ENCODE measurements around the gene EMP3. TPM values are rescaled to one million over a fixed set of nuclear protein-coding genes. Genes with fewer than 3 reads are reported as not detected.

Gene EMP3
- total RNA-seq, 1 experiment from 2014 or later = 92.9 TPM

DNA sequence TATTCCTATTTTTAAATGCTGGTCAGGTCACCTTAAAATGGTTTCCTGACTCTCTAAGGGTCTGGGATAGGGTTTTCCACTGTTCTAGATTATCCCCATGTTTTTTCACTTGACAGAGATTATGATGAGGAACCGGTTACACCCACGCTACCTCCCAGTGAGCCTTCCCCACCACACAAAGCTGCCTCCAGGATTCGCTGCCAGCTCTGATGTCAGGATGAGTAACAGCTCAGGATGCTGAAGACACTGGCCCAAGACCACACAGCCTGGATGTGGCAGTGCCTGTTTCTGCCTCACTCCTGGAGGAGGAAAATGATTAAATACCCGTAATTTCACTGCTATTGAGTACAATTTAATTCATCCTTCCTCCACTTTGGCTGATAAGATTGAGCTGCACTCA, 32.6 kb upstream of the EMP3 start:
- Histone ChIP-seq H3K27me3 (ENCODE audit: insufficient read depth, low read length) (no peaks in the 10 kb centered on the region), H3K9me2 (ENCODE audit: insufficient read depth) (no peaks in the 10 kb centered on the region), H3K4me1 (ENCODE audit: control insufficient read depth in 1 of 2, insufficient read depth in 2 of 2, low read length in 2 of 2) (peaks cover 2 to 39% of the 10 kb centered on the region in 2 experiments; a peak in 3 of 4 replicates), H4K20me1 (ENCODE audit: insufficient read depth) (no peaks in the 10 kb centered on the region), H3K27ac (ENCODE audit: low read depth, low read length) (no peak overlapping the region), H3K9ac (ENCODE audit: low read length) (no peak overlapping the region), H3K4me2 (ENCODE audit: low read length) (peak overlapping the region; percentile 27), H2AFZ (ENCODE audit: low read depth, low read length, poor library complexity, severe bottlenecking) (no peak overlapping the region), H3K79me2 (ENCODE audit: insufficient read depth, low read length) (no peaks in the 10 kb centered on the region), H3K36me3 (ENCODE audit: control insufficient read depth in 1 of 2, insufficient read depth in 2 of 2, low read length in 2 of 2) (no peaks in the 10 kb centered on the region), H3K9me3 (ENCODE audit: control insufficient read depth in 1 of 2, insufficient read depth in 1 of 2, low read depth in 1 of 2, low read length in 2 of 2) (no peaks in the 10 kb centered on the region), H3K4me3 (replicated peaks in 1 of 2; ENCODE audit: low read depth in 1 of 2, low read length in 2 of 2) (no peak overlapping the region)
- ATAC-seq = peak; percentile 53
- no TSS peak for BruUV-seq (replicated peaks)
- RAD21 ChIA-PET (ENCODE audit: low non-redundant PET in 1 of 2, low total read pairs in 2 of 2, uncharacterized antibody in 2 of 2, unreplicated experiment in 2 of 2) = no interaction called here
- CTCF ChIA-PET = interaction anchor here (0.7 to 1.5 kb wide), 4 partner anchors 17 to 26 kb away, joined by 3 to 6 read pairs (median 4); no protein-coding TSS in a partner anchor
- POLR2A ChIA-PET = interaction anchor here (0.8 to 1.8 kb wide), 3 partner anchors 20 to 21 kb away, joined by 3 to 4 read pairs (median 4); no protein-coding TSS in a partner anchor
- TF ChIP-seq REST (IDR thresholded peaks at IDR 0.05; ENCODE audit: low read depth) = no peak
- peak; percentile 66 for TF ChIP-seq EGR1 (IDR thresholded peaks at IDR 0.05; ENCODE audit: low read depth)
- intact Hi-C loops (cut with micrococcal nuclease) = loop anchor here (1.0 kb wide), 1 partner anchor 21 kb away; no protein-coding TSS in a partner anchor
- no peak for DNase-seq (ENCODE audit: low read depth, low spot score)

DNA sequence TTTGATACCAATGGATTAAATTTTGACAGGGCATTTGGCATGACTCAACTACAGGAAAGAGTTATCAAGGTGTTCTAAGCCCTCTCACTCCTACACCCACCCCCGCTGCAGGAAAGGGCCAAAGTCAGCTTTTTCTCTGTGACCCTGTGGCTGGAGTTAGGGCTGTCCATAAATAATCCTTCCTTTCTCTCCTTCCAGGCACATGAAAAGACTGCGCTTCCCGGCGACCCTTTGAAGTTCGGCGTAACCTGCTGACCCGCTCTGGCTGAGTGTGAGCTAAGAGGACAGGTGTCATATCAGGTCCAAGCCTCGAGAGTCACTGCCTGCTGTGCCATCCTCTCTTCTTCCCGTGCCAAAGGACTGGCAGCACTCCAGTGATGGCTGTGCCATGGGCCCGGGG, 29.9 kb upstream of the EMP3 start:
- Histone ChIP-seq H3K9me3 (ENCODE audit: control insufficient read depth in 1 of 2, insufficient read depth in 1 of 2, low read depth in 1 of 2, low read length in 2 of 2) (no peaks in the 10 kb centered on the region), H3K4me3 (replicated peaks in 1 of 2; ENCODE audit: low read depth in 1 of 2, low read length in 2 of 2) (no peak overlapping the region), H2AFZ (ENCODE audit: low read depth, low read length, poor library complexity, severe bottlenecking) (no peak overlapping the region), H3K4me1 (ENCODE audit: control insufficient read depth in 1 of 2, insufficient read depth in 2 of 2, low read length in 2 of 2) (peaks cover 2 to 34% of the 10 kb centered on the region in 2 experiments; a peak in 3 of 4 replicates), H3K79me2 (ENCODE audit: insufficient read depth, low read length) (no peaks in the 10 kb centered on the region), H3K27ac (ENCODE audit: low read depth, low read length) (no peak overlapping the region), H3K9ac (ENCODE audit: low read length) (no peak overlapping the region), H3K36me3 (ENCODE audit: control insufficient read depth in 1 of 2, insufficient read depth in 2 of 2, low read length in 2 of 2) (no peaks in the 10 kb centered on the region), H3K27me3 (ENCODE audit: insufficient read depth, low read length) (no peaks in the 10 kb centered on the region), H3K4me2 (ENCODE audit: low read length) (peak overlapping the region; percentile 51), H3K9me2 (ENCODE audit: insufficient read depth) (no peaks in the 10 kb centered on the region), H4K20me1 (ENCODE audit: insufficient read depth) (no peaks in the 10 kb centered on the region)
- no peak for DNase-seq (ENCODE audit: low read depth, low spot score)
- RAD21 ChIA-PET (ENCODE audit: low non-redundant PET in 1 of 2, low total read pairs in 2 of 2, uncharacterized antibody in 2 of 2, unreplicated experiment in 2 of 2) = no interaction called here
- TF ChIP-seq ZFX (IDR thresholded peaks at IDR 0.05) = no peak
- TF ChIP-seq TCF7L2 (IDR thresholded peaks at IDR 0.05; ENCODE audit: borderline replicate concordance, extremely low read depth, insufficient read depth, insufficient read length) = peak; percentile 73
- CTCF ChIA-PET = interaction anchor here (0.7 to 1.1 kb wide), 3 partner anchors 19 to 27 kb away, joined by 3 to 4 read pairs (median 3); no protein-coding TSS in a partner anchor
- ATAC-seq = peak; percentile 32
- intact Hi-C loops (cut with micrococcal nuclease) = no loop called here
- POLR2A ChIA-PET = interaction anchor here (1.4 kb wide), 1 partner anchor 23 kb away, joined by 7 read pairs; no protein-coding TSS in a partner anchor
- no TSS peak for BruUV-seq (replicated peaks)

All from HCT116 (cell line).